Stimulated activated CD4-positive, alpha-beta T cell treated with anti-CD3 and anti-CD28 coated beads, Interleukin-4, amount 100 ng/mL, for 24 hours (primary cell): ENCODE data around the gene TMEM212.
"Not testable (repeated sequence)": the region's sequence is repeated elsewhere in the genome, so short reads cannot be mapped to it uniquely, and the experiment has no call there.

ENCODE experiments used
- DNase-seq: peaks from one replicate; pipeline ENCODE4 v3.0.0-alpha.2; 2020

TMEM212 gene

DNA sequence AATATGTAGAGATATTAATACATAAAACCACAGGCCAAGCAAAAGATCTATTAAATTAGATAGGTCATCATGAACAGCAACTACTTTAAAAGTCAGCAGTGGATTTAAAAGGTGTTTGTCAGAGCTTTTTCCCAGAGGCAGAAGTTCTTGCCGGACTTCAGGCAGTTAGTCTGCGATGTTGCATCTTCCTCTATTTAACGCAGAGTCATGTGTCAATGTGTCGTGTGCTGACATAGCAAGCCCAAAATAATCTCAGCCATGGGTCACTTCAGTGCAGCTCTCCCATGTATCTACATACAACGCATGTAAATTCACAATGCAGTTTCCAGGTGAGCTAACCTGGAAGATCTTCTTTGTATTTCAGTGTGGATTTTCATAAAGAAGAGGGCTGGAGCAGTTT lies 8.0 kb upstream of the TMEM212 start:
- no peak for DNase-seq

DNA sequence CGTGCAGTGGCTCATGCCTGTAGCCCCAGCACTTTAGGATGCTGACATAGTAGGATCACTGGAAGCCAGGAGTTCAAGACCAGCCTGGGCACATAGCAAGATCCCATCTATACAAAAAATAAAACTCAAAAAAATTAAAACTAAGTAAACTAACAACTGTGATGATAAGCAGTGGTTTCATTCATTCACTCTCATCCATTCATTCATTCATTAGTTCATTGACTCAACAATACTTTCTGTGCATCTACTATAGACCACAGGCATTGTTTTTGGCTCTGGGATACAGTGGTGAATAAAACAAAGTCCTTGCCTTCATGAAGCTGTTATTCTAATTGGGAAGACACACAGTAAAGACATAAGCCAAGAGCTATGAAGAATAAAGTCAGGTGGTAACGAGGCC lies 7.5 kb upstream of the TMEM212 start:
- no peak for DNase-seq

DNA sequence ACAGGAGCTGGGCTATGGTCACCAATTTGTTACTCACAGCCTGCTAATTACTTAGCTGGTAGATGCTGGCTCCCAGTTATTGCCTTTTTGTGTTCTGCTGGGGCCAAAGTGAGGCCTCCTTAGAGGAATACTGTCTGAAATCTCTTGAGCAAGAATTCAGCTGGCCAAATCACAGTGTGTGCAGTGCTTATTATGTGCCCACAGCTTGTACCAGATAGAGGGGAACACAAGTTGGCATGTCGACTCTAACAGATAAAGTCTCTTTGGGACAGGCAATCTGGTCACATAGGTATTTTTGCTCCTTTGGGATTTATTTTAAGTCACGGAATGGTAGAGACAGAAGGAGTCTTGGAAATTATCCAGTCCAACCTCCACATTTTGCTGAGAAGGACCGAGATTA lies 6.3 kb upstream of the TMEM212 start:
- no peak for DNase-seq

DNA sequence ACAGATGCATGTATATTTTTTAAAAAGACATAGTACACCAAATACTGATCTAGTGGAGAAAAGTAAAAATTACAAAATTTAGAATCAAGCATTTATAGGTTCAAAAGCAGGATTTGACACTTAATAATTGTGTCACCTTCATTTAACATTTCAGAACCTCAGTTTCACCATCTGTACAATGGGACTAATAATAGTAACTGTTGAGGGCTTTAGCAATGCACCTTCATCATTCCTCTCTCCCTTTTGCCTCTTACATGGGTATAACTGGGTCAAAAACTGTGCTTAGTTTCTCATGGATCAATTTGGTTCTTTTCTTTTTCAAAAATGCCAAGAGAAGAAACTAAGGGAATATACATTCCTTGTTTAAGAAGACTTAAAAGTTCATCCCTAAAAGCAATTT lies 5.5 kb upstream of the TMEM212 start:
- no peak for DNase-seq

DNA sequence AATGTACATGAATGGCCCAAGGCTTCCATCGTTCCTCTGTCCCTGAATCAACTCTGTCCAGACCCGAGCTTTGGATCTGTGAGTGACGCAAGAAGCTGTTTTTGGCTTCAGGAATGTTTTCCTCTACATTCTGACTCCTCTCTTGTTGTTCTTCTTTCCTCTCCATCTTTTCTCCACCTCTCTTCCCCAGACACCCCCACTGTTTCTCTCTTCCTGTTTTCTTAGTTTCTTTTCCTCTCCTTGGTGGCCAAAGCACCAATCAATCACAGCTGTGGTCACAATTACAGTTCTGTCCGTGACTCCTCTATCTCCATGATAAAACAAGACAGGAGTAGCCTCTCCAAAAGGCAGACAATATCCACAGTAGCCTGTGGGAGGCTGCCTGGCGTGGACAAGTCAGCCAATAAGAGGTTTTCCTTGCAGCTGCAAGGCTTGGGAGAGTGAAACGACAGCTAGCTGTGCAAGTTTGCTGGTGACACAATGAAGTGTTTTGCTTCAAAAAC lies 4.9 kb upstream of the TMEM212 start:
- no peak for DNase-seq

DNA sequence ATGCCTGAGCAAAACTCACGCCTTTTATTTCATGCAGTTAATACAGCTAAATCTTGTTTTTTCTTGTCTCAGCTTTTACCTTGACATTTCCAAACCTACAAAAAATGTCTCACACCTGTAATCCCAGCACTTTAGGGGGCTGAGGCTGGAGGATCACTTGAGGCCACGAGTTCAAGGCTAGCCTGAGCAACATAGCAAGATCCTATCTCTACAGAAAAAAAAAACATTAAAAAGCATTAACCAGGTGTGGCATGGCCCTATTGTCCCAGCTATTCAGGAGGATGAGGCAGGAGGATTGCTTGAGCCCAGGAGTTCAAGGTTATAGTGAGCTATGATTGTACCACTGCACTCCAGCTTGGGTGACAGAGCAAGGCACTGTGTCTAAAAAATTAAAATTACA lies 3.9 kb upstream of the TMEM212 start:
- DNase-seq: no peak

DNA sequence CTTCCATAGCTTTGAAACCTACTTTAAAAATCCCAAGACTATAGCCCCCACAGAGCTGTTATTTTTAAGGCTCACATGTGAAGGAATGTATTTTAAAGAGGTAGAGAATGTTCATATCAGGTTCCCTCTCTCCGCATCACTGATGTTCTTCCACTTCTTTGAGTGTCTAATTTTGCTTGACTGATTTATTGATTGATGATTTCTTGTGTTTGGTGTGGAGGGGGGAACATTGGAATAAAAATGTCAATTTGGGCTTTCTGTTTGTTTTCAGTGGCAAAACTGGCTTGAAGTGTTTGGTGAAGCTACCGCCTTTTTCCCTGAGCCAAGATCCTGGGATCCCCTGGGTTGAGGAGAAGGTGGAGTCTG lies 2.7 kb upstream of the TMEM212 start:
- no peak for DNase-seq

DNA sequence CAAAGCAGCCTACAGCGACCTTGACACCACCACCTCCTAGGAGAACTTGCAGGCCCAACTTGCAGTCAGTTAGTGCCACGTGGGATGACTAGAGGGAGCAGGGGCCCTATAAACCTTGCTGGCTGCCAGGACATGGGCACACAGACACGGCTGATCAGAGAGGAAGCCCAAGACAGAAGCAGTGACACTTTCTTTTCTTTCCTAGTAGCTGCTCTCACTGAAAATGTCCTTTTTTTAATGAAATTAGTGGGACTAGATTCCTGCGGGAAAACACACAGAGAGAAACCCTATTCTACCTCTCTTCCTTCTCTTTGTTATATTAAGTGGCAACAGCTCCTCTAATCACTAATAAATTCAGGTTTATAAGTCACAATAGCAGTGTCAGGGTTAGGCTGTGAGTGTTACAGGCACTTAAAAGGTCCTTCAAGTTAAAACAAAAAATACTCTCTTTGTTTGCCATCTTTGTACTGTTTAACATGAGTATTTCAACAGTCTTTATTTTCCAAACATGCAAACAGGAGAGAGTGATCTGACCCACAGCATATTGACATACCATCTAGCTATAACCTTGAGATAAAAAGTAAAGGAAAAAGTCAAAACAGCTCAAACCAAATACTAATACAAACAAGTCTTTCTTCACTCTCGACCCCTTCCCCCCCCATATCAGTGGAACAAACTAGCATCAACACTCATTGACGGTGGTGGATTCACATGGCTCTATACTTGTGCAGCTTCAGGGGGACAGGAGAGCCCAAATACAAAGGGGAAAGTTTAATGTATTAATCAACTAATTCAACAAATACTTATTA lies 2.1 kb upstream of the TMEM212 start:
- DNase-seq: no peak

DNA sequence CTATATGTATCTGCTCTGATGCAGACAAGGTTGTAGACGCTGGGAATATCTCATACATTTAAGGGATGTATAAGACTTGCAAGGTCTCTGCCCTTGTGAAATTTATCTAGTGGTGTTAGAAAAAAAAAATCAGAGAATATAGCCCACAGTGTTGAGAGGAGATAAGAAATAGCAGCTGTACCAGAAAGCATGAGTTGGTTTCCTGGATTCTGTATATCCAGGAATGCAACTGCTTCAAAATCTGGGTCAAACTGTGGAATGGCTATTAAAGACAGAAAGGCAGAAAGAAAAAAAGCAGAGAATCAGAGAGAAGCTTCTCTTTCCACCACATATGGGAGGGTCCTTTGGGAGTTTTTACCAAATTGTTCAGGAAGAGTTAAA lies 1.5 kb upstream of the TMEM212 start:
- no peak for DNase-seq

DNA sequence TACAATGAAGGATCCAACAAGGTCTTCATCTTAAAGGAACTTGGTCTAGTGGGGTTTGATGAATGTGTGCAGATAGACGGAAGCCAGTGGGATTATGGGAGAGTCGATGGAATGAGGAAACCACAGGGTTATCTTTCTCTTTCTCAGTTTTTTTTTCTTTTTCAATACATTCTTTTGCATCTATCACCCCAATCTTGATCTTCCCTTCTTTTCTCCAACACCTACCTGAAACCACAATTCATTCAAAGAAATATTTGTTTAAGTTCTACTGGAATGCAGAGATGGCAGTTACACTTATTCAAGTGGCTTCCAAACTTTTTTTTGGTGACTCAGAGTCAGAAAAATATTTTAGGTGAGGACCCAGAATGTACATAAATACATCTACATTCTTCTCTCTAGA lies 1.7 kb downstream of the TMEM212 start:
- DNase-seq: no peak

DNA sequence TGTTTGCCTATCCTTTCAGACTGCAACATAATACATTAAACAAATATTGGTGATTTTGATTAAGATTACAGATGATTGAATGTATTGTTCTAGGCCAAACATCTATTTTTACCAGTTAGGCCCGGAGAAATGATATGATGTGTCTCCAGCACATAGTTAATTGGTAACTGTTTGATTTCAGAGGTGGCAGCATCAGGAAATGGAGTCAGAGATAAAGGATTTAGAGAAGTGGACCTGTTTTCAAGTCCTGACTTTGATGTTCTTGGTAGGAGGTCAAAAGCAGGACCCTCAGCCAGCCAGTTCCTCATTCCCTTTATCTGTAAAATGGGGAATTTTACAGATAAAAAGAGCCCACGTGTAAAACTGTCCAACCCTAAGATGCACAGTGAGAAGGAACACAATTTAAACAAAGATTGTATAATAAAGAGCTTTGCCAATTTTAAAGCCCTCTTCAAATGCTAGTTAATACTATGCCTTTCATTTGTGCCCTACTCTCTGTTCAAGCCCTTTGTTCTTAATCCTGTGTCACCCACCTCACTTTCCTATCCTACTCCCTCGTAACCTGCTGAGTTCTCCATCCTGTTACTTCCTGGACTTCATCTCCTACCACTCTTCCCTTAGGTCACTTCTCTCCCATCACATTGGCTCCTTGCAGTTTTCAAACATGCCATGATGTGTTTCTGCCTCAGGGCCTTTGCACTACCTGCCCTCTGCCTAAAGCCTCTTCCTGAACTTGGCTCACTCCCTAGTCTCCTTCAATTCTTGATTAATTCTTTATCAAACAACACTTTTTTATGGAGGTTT lies 2.5 kb downstream of the TMEM212 start:
- DNase-seq: no peak

DNA sequence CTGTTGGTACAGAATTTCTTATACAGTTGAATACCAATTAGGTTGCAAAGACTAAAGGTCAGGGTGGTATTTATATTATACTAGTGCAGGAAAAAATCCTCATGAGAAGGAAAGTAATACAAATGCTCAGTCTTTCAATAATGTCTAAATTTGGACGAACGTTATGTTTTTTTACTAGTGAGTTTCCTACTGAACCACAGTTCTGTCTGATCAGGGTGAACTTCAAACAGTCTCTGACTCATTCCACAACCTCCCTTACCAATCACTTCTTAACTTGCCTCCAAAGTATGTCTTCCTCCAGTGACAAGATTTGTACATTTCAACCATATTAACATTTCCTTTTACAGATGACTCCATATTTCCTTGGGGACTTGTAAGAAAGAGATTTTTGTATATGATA lies 3.4 kb downstream of the TMEM212 start:
- DNase-seq: no peak

DNA sequence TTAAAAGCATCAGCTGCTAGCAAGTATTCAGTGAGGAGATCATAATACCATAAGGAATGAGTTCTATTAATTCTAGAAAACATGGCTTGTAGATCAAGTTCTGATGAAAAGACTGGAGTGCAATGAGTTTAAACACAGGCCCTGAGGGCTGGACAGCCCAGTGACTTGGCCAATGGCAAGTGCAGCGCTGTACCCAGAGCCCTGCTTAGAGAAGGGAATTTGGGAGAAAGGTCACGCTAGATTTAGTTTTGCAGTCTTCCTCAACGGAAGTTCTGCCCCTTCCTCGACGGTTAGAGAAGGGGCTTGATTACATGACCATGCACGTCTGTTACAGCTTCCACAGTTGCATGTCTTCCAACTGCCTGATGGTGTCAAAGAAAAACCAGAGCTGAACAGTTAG lies 4.0 kb downstream of the TMEM212 start:
- DNase-seq: no peak

DNA sequence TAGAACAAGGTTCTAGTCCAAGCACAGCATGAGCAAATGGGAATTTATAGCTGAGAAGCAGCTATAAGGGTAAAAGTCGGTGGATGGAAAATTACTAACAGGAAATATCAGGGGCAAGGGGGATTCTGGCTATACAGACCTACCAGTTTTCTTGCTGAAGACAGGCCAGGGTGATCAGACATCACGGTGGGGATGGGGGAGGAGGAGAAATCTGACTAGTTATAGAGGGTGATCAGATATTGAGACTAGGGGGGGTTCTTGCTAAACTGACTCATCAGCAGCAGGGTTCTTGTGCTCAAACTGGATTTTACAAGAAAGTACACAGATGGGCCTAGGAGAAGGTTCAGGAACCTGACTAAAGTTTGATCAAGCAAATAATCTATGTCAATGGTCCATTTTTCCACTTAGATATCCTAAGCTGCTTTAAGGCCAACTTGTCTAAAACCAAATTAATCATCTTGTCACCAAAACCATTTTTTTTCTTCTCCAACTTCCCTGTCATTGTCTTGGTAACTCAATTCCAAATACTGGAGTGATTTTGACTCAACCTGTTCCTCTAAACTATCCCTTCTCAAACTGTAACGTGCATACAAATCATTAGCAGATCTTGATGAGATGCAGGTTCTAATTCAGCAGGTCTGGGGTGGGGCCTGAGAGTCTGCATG lies 4.6 kb downstream of the TMEM212 start:
- no peak for DNase-seq

DNA sequence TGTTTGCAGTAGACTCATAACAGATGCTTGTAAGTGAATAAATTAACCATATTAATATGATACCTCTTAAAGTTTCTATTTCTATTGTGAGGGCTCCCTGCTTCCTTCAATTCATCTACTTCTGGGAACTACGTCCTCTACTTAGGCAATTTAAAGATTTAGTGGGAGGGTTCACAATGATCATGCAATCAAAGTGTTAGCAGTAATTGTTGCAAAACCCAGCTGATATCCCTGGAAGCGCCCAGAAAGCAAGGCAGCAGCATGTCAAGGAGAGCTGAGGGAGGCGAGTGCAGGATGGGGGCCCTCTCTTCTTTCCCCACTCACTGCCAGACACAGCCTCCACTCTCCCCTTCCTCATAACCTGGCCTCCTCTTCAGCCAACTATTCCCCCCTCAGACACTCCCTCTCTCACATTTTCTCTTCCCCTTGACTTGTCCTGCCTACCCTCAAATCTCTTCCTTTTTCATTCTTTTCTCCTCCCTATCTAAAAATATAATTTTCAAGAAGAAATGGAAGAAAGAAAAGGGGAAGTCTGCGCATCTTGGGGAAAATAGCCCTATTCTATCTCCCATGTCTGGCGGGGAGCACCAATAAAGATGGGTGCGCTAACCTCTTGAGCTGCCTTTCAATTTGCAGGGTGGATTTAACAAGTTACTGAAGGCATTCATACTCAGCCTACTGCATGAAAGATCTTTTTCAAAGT lies 6.6 kb downstream of the TMEM212 start:
- DNase-seq: no peak

DNA sequence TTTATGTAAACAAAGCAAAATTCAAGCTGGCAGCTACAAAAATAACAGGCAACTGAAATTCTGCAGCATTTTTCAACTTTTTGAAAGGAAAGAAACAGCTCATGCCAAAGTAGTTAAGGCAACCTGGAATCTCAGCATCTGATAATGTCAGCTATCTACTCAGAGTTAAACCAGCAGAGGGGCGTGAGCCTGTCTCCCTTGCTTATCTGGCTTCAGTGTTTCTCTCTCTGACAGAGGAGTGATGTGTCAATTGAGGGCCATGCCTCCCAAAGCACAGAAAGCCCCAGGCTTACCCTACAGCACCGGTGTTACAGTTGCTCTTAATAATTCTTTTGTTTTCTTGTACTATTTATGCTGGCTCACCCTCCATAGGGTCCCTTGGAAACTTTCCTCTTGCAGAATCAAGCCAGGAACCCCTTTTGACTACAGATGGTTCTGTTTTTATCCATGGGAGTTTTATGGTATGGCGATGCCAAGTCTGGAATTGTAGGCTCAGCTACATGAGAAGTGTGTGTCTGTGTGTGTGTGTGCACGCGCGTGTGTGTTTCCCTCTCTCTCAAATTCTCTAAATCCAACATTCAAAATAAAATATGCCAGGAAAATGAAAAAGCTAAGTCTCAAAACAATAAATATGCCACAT lies 7.3 kb downstream of the TMEM212 start:
- no peak for DNase-seq

DNA sequence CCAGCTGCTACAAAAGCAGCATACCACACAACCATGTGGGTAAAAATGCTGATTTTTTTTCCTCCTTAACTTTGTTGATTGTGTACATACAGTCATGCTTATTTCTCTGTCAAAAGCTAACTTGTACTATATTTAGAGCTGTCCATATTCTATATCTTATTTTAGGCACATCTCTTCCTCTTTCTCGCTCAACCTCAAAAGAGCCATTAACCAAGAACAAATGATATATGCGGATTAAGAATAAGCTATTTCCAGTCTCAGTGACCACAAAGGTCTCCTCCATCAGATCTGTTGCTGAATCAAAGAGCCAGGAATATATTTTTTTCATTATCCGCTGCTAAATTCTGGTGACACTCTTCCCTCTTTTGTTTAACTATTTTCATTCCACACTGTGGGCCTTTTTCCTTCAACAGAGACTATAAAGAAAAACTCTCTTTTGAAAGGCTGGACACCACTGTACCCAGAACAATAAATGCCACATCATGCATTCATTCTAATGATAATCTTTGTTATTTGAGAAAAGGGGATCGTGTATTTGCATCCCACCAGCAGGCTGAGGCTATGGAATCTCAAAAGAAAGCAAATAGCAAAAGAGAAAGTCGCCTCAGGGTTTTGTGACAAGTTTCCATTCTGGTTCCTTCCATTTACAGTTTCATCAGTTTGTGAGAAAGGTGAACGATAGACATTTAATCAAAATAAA lies 8.0 kb downstream of the TMEM212 start:
- no peak for DNase-seq

DNA sequence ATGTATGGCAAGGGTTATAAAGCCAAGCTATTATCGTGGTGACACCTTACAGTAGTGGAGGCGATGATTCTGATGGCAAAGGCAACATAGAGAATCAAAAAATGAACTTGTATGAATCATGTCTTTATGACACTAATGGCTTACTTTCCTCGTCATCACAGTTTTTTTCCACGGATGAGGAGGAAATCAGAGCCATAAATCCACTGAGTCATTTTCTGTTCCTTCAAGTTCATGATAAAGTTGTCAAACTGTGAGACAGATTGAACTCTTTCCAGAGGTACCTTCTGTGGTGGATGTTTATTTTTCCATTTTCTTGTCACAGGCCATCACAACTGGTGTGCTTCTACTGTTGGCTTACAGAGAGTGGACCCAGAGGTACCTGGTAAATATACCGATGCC lies 8.5 kb downstream of the TMEM212 start:
- no peak for DNase-seq

DNA sequence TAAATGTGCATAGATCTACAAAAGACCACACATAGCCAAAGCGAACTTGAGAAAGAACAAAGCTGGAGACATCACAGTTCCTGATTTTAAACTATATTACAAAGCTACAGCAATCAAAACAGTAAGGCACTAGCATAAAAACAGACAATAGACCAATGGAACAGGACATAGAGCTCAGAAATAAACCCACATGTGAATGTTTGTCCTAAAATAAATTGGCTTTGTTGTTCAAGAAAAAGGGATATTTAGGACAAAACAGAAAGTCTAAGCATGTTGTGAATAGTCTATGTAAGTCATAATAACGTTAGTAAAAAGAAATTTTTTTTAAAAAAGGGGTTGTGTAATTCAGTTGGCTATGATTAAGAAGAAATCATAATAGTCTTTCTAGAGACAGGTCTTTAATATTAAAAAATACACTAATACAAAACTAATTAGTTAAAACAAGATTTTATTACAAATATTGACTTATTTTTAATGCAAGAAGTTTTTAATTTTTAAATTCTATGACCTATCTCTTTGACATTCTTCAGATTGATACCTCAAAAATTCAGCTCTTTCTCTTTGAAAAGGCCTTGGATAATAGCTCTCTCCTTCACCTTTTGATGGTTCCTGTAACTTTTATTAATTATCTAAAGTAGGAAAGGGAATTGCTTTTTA lies 11.6 kb downstream of the TMEM212 start:
- DNase-seq: no peak

DNA sequence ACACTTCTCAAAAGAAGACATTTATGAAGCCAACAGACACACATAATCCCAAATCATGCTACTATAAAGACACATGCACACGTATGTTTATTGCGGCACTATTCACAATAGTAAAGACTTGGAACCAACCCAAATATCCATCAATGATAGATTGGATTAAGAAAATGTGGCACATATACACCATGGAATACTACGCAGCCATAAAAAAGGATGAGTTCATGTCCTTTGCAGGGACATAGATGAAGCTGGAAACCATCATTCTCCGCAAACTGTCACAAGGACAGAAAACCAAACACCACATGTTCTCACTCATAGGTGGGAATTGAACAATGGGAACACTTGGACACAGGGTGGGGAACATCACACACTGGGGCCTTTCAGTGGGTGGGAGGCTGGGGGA lies 15.6 kb downstream of the TMEM212 start:
- DNase-seq: not testable (repeated sequence)

DNA sequence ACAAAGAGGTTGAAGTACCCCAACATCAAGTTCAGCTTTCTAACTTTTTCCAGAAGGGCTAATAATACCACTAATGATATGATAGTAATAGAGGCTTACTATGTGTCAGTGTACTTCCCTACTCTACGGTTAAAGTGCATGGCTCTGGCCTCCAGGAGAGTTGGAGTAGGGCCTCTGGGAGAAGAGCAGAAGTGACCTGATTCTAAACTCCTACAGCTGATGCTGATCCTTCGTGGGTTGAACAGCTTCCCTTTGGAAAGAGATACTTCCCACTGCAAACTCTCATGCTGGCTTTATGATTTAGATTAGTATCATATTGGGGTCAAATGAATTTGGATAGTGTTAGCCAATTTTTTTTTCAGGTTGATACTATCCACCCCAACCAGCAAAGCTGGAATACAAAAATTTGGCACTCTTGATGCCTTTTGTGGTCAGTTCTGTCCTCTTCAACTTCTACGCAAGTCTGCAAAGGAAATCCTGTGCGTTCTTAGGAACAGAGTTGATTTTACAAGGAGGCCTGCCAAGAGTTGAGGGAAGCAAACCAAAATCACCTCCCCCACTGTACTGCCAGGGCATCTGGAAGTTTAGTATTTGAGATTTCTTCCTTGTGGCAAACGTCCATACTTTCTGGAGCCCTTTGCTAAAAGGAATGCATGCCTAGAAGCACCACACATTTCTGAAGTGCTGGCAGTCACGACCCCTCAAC lies 17.8 kb downstream of the TMEM212 start:
- DNase-seq: no peak
